ENCODE data around the gene TTLL6. TPM values are rescaled to one million over a fixed set of nuclear protein-coding genes. Genes with fewer than 3 reads are reported as not detected.

Gene TTLL6
- total and polyA plus RNA-seq, 9 of the 15 experiments (the other 6 are each of a cell fraction or from before 2014, with no cell fraction given) = 0.05 TPM; not detected in 8

GRCh38 chr17:48731355-48731754, 85.7 kb downstream of the TTLL6 start (continued):
- TF ChIP-seq PREB (CRISPR knock-in tag; IDR thresholded peaks at IDR 0.05) (no peak), CTBP1 (IDR thresholded peaks at IDR 0.05; ENCODE audit: borderline replicate concordance) (no peak)

GRCh38 chr17:48730240-48730550, 86.8 kb downstream of the TTLL6 start:
- intact Hi-C loops (cut with micrococcal nuclease) = no loop called here
- no peak for TF ChIP-seq ZEB2 (IDR thresholded peaks at IDR 0.05)
- no peak for TF ChIP-seq TAF15 (IDR thresholded peaks at IDR 0.05; ENCODE audit: low read depth, low read length)
- TF ChIP-seq MITF (IDR thresholded peaks at IDR 0.05) = no peak
- TF ChIP-seq E2F3 (CRISPR knock-in tag; IDR thresholded peaks at IDR 0.05) = no peak
- no peak for TF ChIP-seq HMBOX1 (IDR thresholded peaks at IDR 0.05)
- TF ChIP-seq ZNF57 (CRISPR knock-in tag; IDR thresholded peaks at IDR 0.05) = no peak
- no peak for TF ChIP-seq POU5F1 (IDR thresholded peaks at IDR 0.05; ENCODE audit: borderline replicate concordance, low read depth, low read length, partially characterized antibody)
- no peak for TF ChIP-seq RBFOX2 (IDR thresholded peaks at IDR 0.05; ENCODE audit: low read depth, low read length)
- no peak for TF ChIP-seq ZBTB17 (CRISPR knock-in tag; IDR thresholded peaks at IDR 0.05)
- no peak for TF ChIP-seq TRIM28 (IDR thresholded peaks at IDR 0.05)
- no peak for TF ChIP-seq MYBL2 (IDR thresholded peaks at IDR 0.05; ENCODE audit: low read depth)
- no peak for TF ChIP-seq MYBL2 (CRISPR knock-in tag; IDR thresholded peaks at IDR 0.05; ENCODE audit: borderline replicate concordance)
- no peak for TF ChIP-seq XRCC3 (IDR thresholded peaks at IDR 0.05)
- H3K9ac ChIP-seq (ENCODE audit: insufficient read depth in 1 of 2, low read depth in 2 of 2, low read length in 2 of 2) = no peak overlapping the region
- no peak overlapping the region for H3K27ac ChIP-seq (ENCODE audit: extremely low read depth, low read depth, low read length)
- CTCF ChIA-PET (ENCODE audit: low intra/inter-chr PET ratio) = interaction anchor here (0.6 kb wide), 1 partner anchor 302 kb away, joined by 3 read pairs; no protein-coding TSS in a partner anchor
- H3K4me2 ChIP-seq (ENCODE audit: insufficient read depth, low read length) = no peak overlapping the region
- WGBS (ENCODE audit: insufficient coverage, low coverage, missing lambda C conversion rate) = 2% methylated on average over 3 of the region's 3 CpGs
- no peaks in the 10 kb centered on the region for H3K9me1 ChIP-seq (ENCODE audit: control insufficient read depth, insufficient read depth, low read length)
- H3K4me1 ChIP-seq (replicated peaks in 1 of 2; ENCODE audit: control insufficient read depth in 2 of 2, insufficient read depth in 2 of 2, low read length in 2 of 2) = peaks cover 0 to 22% of the 10 kb centered on the region in 2 experiments; a peak in 2 of 5 replicates
- FAIRE-seq (no peak), DNase-seq (ENCODE audit: extremely low read depth in 1 of 4, low spot score in 3 of 4) (no peak), ATAC-seq (no peak)
- no peaks in the 10 kb centered on the region for H3K79me2 ChIP-seq (ENCODE audit: control insufficient read depth, insufficient read depth, low read length)
- H4K20me1 ChIP-seq (replicated peaks; ENCODE audit: control insufficient read depth, insufficient read depth, low read length) = no peaks in the 10 kb centered on the region; the same call in none of the 2 replicates
- no peaks in the 10 kb centered on the region for H3K9me3 ChIP-seq (replicated peaks; ENCODE audit: control insufficient read depth, insufficient read depth, low read depth, low read length)
- no TSS peak for BruUV-seq (replicated peaks)
- no peak overlapping the region for H2AFZ ChIP-seq (ENCODE audit: low read depth, low read length)
- peaks cover 72 to 81% of the 10 kb centered on the region in 2 experiments for H3K27me3 ChIP-seq (ENCODE audit: control insufficient read depth in 2 of 2, insufficient read depth in 2 of 2, low read length in 2 of 2)
- no peak overlapping the region for H3K4me3 ChIP-seq
- POLR2A ChIA-PET = no interaction called here
- H3K36me3 ChIP-seq (ENCODE audit: control insufficient read depth, insufficient read depth, low read length) = no peaks in the 10 kb centered on the region
- in situ Hi-C loops (cut with MboI) = no loop called here
